Left colon (tissue), 2 donors: ENCODE results near the gene MTFR1L. TPM values are rescaled to one million over a fixed set of nuclear protein-coding genes. Genes with fewer than 3 reads are reported as not detected.

Experiments used
- ATAC-seq: fragments of 200-7000 bp; cut with Tn5 transposase; one replicate; pipeline ENCODE4 v1.9.1; 2020; ENCODE audit warnings: mild to moderate bottlenecking, moderate library complexity
- DNase-seq, 2 donors: peaks; one replicate each; pipeline ENCODE4 v3.0.0-alpha.2; 2020
- intact Hi-C, 2 donors: fragments of 100-400 bp; cut with DNase I in 1 of 2; cut with micrococcal nuclease in 1 of 2; formaldehyde crosslinking; loops; one replicate each; pipeline versions ENCODE4 v1.11.2 to v1.14.0; 2022; cut with DNase I, micrococcal nuclease
- total RNA-seq, 2 donors: library from RNA; stranded (reverse); fragmentation: NEBNext Ultra II Directional; extraction: Animal tissue kit (Norgen Biotek cat#: 25700); gene quantifications; one replicate each; pipeline ENCODE4 v1.2.1, GENCODE V29; 2021
- donor health status: DM: no; HTN: no; CAD: no.
- donor health status: DM: yes; HTN: yes; CAD: no.

MTFR1L gene
- total RNA-seq, 2 donors from 2014 or later = 42.1 to 59.4 TPM

- intact Hi-C loops = no loop called here
- no peak for ATAC-seq
- DNase-seq = no peak
These were observed 4.3 kb upstream of the MTFR1L start for GRCh38 chr1:25815208-25816111.

- intact Hi-C loops = no loop called here
- ATAC-seq = no peak
These were observed 3.5 kb upstream of the MTFR1L start for GRCh38 chr1:25816112-25816718.

GRCh38 chr1:25817840-25818501, 1.8 kb upstream of the MTFR1L start:
- intact Hi-C loops = no loop called here
- DNase-seq (no peak), ATAC-seq (no peak)

More at GRCh38 chr1:25816112-25816718, 3.5 kb upstream of the MTFR1L start:
- DNase-seq = no peak

GRCh38 chr1:25818569-25818968, 1.2 kb upstream of the MTFR1L start:
- intact Hi-C loops = no loop called here
- peak; percentile 30 for ATAC-seq
- no peak for DNase-seq

- ATAC-seq = peak; percentile 61
- intact Hi-C loops = no loop called here
- peak; percentile 71 to 79 for DNase-seq
These were observed 725 bp downstream of the MTFR1L start for GRCh38 chr1:25820247-25821111.

GRCh38 chr1:25821112-25821476, 1.3 kb downstream of the MTFR1L start:
- ATAC-seq (no peak), DNase-seq (no peak)
- intact Hi-C loops = no loop called here

GRCh38 chr1:25821630-25822091, 1.9 kb downstream of the MTFR1L start:
- DNase-seq = no peak
- ATAC-seq = no peak
- intact Hi-C loops = no loop called here

GRCh38 chr1:25825605-25826004, 5.9 kb downstream of the MTFR1L start:
- ATAC-seq = no peak
- no peak for DNase-seq
- intact Hi-C loops = no loop called here

- intact Hi-C loops = no loop called here
- no peak for ATAC-seq
- DNase-seq = no peak
These were observed 6.8 kb downstream of the MTFR1L start for GRCh38 chr1:25826571-25826970.

- intact Hi-C loops = no loop called here
- no peak for DNase-seq
- ATAC-seq = no peak
These were observed 8.7 kb downstream of the MTFR1L start for GRCh38 chr1:25828491-25828890.

GRCh38 chr1:25829046-25829445, 9.3 kb downstream of the MTFR1L start:
- ATAC-seq = no peak

GRCh38 chr1:25831569-25832196, 11.9 kb downstream of the MTFR1L start:
- DNase-seq (no peak), ATAC-seq (peak; percentile 69)
- intact Hi-C loops = no loop called here

More at GRCh38 chr1:25829046-25829445, 9.3 kb downstream of the MTFR1L start:
- intact Hi-C loops = no loop called here
- no peak for DNase-seq

GRCh38 chr1:25832336-25833037, 12.7 kb downstream of the MTFR1L start:
- no peak for DNase-seq
- intact Hi-C loops = no loop called here
- ATAC-seq = peak; percentile 58

GRCh38 chr1:25833158-25833557, 13.4 kb downstream of the MTFR1L start:
- ATAC-seq = no peak
- DNase-seq = no peak
- intact Hi-C loops = no loop called here

GRCh38 chr1:25834894-25835293, 15.1 kb downstream of the MTFR1L start:
- ATAC-seq = no peak
- DNase-seq = no peak
- intact Hi-C loops = no loop called here

GRCh38 chr1:25836695-25837094, 16.9 kb downstream of the MTFR1L start:
- no peak for DNase-seq
- intact Hi-C loops = no loop called here
- no peak for ATAC-seq

GRCh38 chr1:25837262-25837875, 17.6 kb downstream of the MTFR1L start:
- intact Hi-C loops = no loop called here
- DNase-seq (no peak), ATAC-seq (peak; percentile 73)
